BLaER1 treated with 17β-estradiol and CSF1 and Interleukin-3, amounts not matched to agents 10 nM and 100 nM (cell line): ENCODE results near the gene ETV6.

Experiments used
- H3K27ac ChIP-seq, 11 experiments: shearing (Covaris generic); formaldehyde crosslinking; 2 replicates each; pipeline ENCODE4 v1.8.1; 2022
- H3K27me3 ChIP-seq, 11 experiments: shearing (Covaris generic); formaldehyde crosslinking; 2 replicates each; pipeline ENCODE4 v1.8.1; 2022
- H3K36me3 ChIP-seq, 11 experiments: shearing (Covaris generic); formaldehyde crosslinking; 2 replicates each; pipeline ENCODE4 v1.8.1; 2022
- H3K4me1 ChIP-seq, 10 experiments: shearing (Covaris generic); formaldehyde crosslinking; 2 replicates each; pipeline ENCODE4 v1.8.1; 2022
- H3K4me2 ChIP-seq, 11 experiments: shearing (Covaris generic); formaldehyde crosslinking; 2 replicates each; pipeline ENCODE4 v1.8.1; 2022
- H3K4me3 ChIP-seq, 10 experiments: shearing (Covaris generic); formaldehyde crosslinking; 2 replicates each; pipeline ENCODE4 v1.8.1; 2022
- H3K9ac ChIP-seq, 11 experiments: shearing (Covaris generic); formaldehyde crosslinking; 2 replicates each; pipeline ENCODE4 v1.8.1; 2022
- H3K9me3 ChIP-seq, 11 experiments: shearing (Covaris generic); formaldehyde crosslinking; replicated peaks in 1 of 11; 2 replicates each; pipeline ENCODE4 v1.8.1; 2022
- H4K20me1 ChIP-seq, 11 experiments: shearing (Covaris generic); formaldehyde crosslinking; 2 replicates each; pipeline ENCODE4 v1.8.1; 2022
- Cebpa-rat ChIP-seq, 11 experiments: shearing (Covaris generic); IDR thresholded peaks; 2 replicates each; pipeline ENCODE4 v1.8.1; 2022

Gene ETV6

GRCh38 chr12:11686120-11686519 lies 36.6 kb downstream of the ETV6 start:
- Histone ChIP-seq H3K9ac (no peak overlapping the region), H3K36me3 (peaks cover 0 to 40% (median 11%) of the 10 kb centered on the region in 11 experiments; a peak in 16 of 22 replicates), H3K27ac (peak overlapping the region in 1 of 11 experiments; percentile 81; a peak in 1 of 22 replicates), H3K9me3 (peaks cover 0 to 5% (median 0%) of the 10 kb centered on the region in 11 experiments; a peak in 8 of 22 replicates), H3K4me3 (no peak overlapping the region), H3K27me3 (peaks cover 0 to 6% (median 0%) of the 10 kb centered on the region in 11 experiments; a peak in 2 of 22 replicates), H3K4me1 (peaks cover 46 to 86% (median 73%) of the 10 kb centered on the region in 10 experiments), H3K4me2 (peak overlapping the region; percentile 21 to 97 (median 70); a peak in 20 of 22 replicates), H4K20me1 (peaks cover 84 to 100% (median 97%) of the 10 kb centered on the region in 11 experiments)
- no peak for TF ChIP-seq Cebpa-rat (IDR thresholded peaks at IDR 0.05)

GRCh38 chr12:11687528-11687927 lies 38.1 kb downstream of the ETV6 start:
- Histone ChIP-seq H3K9me3 (no peaks in the 10 kb centered on the region; a peak in 1 of 22 replicates), H3K4me2 (peak overlapping the region in 10 of 11 experiments; percentile 29 to 61 (median 50); a peak in 18 of 22 replicates), H3K9ac (no peak overlapping the region), H3K27me3 (peaks cover 0 to 6% (median 0%) of the 10 kb centered on the region in 11 experiments; a peak in 2 of 22 replicates), H3K4me1 (peaks cover 46 to 88% (median 73%) of the 10 kb centered on the region in 10 experiments), H3K4me3 (no peak overlapping the region), H3K27ac (no peak overlapping the region), H4K20me1 (peaks cover 92 to 100% (median 99%) of the 10 kb centered on the region in 11 experiments), H3K36me3 (peaks cover 0 to 43% (median 25%) of the 10 kb centered on the region in 11 experiments; a peak in 17 of 22 replicates)
- 0 out of 22 replicates have a peak, but pooled peaks of 2 of the 11 experiments have one; percentile 21 to 35 for TF ChIP-seq Cebpa-rat (IDR thresholded peaks at IDR 0.05)

DNA sequence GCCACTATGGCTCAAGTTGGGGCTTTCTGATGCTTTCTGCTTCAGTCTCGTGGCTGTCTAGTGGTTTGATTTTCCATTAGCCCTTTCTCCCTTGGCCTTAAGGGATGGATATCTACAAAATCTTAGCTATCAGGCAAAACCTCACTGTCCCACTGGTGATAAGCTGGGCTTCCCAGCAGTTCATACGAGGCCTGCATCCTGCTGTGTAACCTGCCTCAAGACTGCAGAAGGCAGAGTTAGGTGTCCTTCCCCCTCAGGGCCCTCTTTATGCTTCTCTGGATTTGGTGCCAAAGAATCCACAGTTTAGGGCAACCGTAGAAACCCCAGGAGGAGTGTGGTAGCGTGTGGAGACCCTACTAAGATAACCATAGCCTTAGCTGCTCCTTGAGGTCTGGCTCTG lies 38.9 kb downstream of the ETV6 start:
- peak overlapping the region; percentile 29 to 61 (median 49); a peak in 21 of 22 replicates for H3K4me2 ChIP-seq
- H4K20me1 ChIP-seq: peaks cover 92 to 100% (median 99%) of the 10 kb centered on the region in 11 experiments

DNA sequence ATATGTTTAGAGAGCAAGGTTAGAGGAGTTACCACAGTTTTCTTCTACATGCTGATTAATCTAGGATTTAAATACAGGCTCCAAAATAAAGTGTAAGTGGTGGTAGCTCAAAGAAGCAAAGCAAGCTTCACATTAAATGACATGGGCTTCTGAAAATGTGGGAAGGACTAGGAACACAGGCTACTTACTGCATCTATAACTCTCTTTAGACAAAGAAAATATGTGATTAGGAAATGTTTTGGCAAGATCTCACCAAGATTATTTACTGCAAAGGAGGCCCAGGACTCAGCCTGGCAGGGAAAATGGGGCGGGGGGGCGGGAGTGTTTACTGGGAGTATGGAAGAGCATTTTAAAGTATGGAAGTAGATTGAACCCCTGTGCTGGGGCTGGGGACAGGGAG lies 39.4 kb downstream of the ETV6 start:
- no peak for TF ChIP-seq Cebpa-rat (IDR thresholded peaks at IDR 0.05)
- Histone ChIP-seq H3K9ac (peak overlapping the region in 1 of 11 experiments; percentile 22; a peak in 2 of 22 replicates), H3K4me3 (no peak overlapping the region), H3K36me3 (peaks cover 0 to 46% (median 38%) of the 10 kb centered on the region in 11 experiments; a peak in 18 of 22 replicates), H4K20me1 (peaks cover 92 to 100% (median 99%) of the 10 kb centered on the region in 11 experiments), H3K4me1 (peaks cover 46 to 88% (median 65%) of the 10 kb centered on the region in 10 experiments), H3K9me3 (no peaks in the 10 kb centered on the region; a peak in 1 of 22 replicates), H3K27me3 (peaks cover 0 to 6% (median 0%) of the 10 kb centered on the region in 11 experiments; a peak in 2 of 22 replicates), H3K4me2 (peak overlapping the region; percentile 63 to 89 (median 73)), H3K27ac (no peak overlapping the region)

More for the DNA sequence above, 38.9 kb downstream of the ETV6 start:
- peaks cover 46 to 88% (median 68%) of the 10 kb centered on the region in 10 experiments for H3K4me1 ChIP-seq
- peaks cover 0 to 43% (median 33%) of the 10 kb centered on the region in 11 experiments; a peak in 18 of 22 replicates for H3K36me3 ChIP-seq
- H3K4me3 ChIP-seq: no peak overlapping the region
- no peak overlapping the region for H3K27ac ChIP-seq
- H3K9ac ChIP-seq: peak overlapping the region in 1 of 11 experiments; percentile 22; a peak in 2 of 22 replicates
- H3K27me3 ChIP-seq: peaks cover 0 to 6% (median 0%) of the 10 kb centered on the region in 11 experiments; a peak in 2 of 22 replicates
- H3K9me3 ChIP-seq: no peaks in the 10 kb centered on the region; a peak in 1 of 22 replicates
- no peak for TF ChIP-seq Cebpa-rat (IDR thresholded peaks at IDR 0.05)

DNA sequence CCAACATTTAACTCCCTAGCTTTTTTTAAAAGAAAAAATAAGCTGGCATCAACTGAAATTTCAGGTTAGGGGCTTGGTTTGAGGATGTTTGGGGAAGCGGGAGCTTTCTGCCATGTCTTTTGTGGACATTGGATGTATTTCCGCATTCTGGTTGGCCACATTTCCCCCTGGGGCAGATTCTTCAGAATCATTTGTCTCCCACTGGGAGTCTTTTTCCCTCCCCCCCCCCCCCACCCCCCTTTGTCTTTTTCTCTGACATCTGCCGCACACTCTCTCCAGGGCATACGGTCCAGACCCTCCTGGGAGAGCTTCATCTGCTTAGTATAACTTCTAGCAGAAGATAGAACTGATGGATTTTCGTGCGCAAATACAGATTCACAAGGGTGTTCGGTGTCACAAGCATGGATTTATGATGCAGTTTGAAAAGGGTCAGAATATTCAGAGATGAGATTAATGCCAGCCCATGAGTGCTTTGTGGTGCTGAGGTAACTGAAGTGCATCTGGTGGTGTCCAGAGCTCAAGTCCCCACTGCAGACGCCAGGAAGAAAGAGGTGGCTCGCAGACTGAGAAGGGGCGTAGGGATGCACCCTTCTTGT lies 40.2 kb downstream of the ETV6 start:
- peaks cover 96 to 100% (median 99%) of the 10 kb centered on the region in 11 experiments for H4K20me1 ChIP-seq
- no peak overlapping the region for H3K27ac ChIP-seq

GRCh38 chr12:11693067-11693466 lies 43.6 kb downstream of the ETV6 start:
- TF ChIP-seq Cebpa-rat (IDR thresholded peaks at IDR 0.05): no peak
- Histone ChIP-seq H3K27me3 (peaks cover 0 to 3% (median 0%) of the 10 kb centered on the region in 11 experiments; a peak in 1 of 22 replicates), H3K4me1 (peaks cover 23 to 73% (median 25%) of the 10 kb centered on the region in 10 experiments), H3K4me2 (peak overlapping the region in 2 of 11 experiments; percentile 21 to 41; a peak in 3 of 22 replicates), H3K9ac (no peak overlapping the region), H4K20me1 (peaks cover 82 to 100% (median 99%) of the 10 kb centered on the region in 11 experiments), H3K4me3 (no peak overlapping the region), H3K27ac (no peak overlapping the region), H3K9me3 (peaks cover 0 to 8% (median 0%) of the 10 kb centered on the region in 11 experiments; a peak in 2 of 22 replicates), H3K36me3 (peaks cover 33 to 79% (median 65%) of the 10 kb centered on the region in 11 experiments; a peak in 21 of 22 replicates)

More for the DNA sequence above, 40.2 kb downstream of the ETV6 start:
- H3K4me3 ChIP-seq: no peak overlapping the region
- peaks cover 0 to 6% (median 0%) of the 10 kb centered on the region in 11 experiments; a peak in 2 of 22 replicates for H3K27me3 ChIP-seq
- peak overlapping the region in 1 of 11 experiments; percentile 10; a peak in 1 of 22 replicates for H3K9ac ChIP-seq
- H3K9me3 ChIP-seq: peaks cover 0 to 5% (median 0%) of the 10 kb centered on the region in 11 experiments; a peak in 1 of 22 replicates
- peaks cover 44 to 79% (median 56%) of the 10 kb centered on the region in 10 experiments for H3K4me1 ChIP-seq
- TF ChIP-seq Cebpa-rat (IDR thresholded peaks at IDR 0.05): no peak
- peaks cover 8 to 55% (median 43%) of the 10 kb centered on the region in 11 experiments; a peak in 19 of 22 replicates for H3K36me3 ChIP-seq
- peak overlapping the region; percentile 63 to 89 (median 73) for H3K4me2 ChIP-seq

DNA sequence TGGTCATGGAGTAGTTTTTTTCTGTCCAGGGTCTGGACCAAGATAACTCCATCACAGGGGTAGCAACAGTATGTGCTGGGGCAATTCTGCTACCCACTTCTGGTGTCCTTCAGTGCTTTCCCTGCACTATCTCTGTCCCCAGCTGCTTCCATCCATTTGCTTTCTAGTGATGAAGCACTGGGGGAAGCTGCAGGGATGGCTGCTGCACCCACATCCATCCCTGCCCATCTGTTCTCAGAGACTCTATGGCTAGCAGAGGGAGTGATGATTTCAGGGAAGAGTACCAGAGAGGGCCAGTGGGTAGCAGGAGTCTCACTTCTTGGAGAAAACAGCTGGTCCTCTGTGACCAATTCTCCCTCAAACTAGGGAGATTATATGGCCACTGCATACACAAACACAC lies 44.1 kb downstream of the ETV6 start:
- TF ChIP-seq Cebpa-rat (IDR thresholded peaks at IDR 0.05): no peak
- H3K27ac ChIP-seq: no peak overlapping the region
- peak overlapping the region in 2 of 11 experiments; percentile 21 to 41; a peak in 3 of 22 replicates for H3K4me2 ChIP-seq
- H4K20me1 ChIP-seq: peaks cover 77 to 100% (median 99%) of the 10 kb centered on the region in 11 experiments
- H3K9me3 ChIP-seq: peaks cover 0 to 8% (median 0%) of the 10 kb centered on the region in 11 experiments; a peak in 2 of 22 replicates
- no peak overlapping the region for H3K9ac ChIP-seq
- peaks cover 33 to 83% (median 70%) of the 10 kb centered on the region in 11 experiments; a peak in 21 of 22 replicates for H3K36me3 ChIP-seq
- no peaks in the 10 kb centered on the region for H3K27me3 ChIP-seq
- no peak overlapping the region for H3K4me3 ChIP-seq
- H3K4me1 ChIP-seq: peaks cover 18 to 69% (median 20%) of the 10 kb centered on the region in 10 experiments

- Histone ChIP-seq H3K27ac (no peak overlapping the region), H3K4me3 (no peak overlapping the region), H3K9me3 (peaks cover 0 to 8% (median 0%) of the 10 kb centered on the region in 11 experiments; a peak in 2 of 22 replicates), H4K20me1 (peaks cover 77 to 100% (median 99%) of the 10 kb centered on the region in 11 experiments), H3K36me3 (peaks cover 33 to 86% (median 71%) of the 10 kb centered on the region in 11 experiments; a peak in 21 of 22 replicates), H3K9ac (no peak overlapping the region), H3K4me1 (peaks cover 10 to 64% (median 11%) of the 10 kb centered on the region in 10 experiments), H3K27me3 (no peaks in the 10 kb centered on the region), H3K4me2 (no peak overlapping the region)
- TF ChIP-seq Cebpa-rat (IDR thresholded peaks at IDR 0.05): no peak
These were observed 45.1 kb downstream of the ETV6 start for GRCh38 chr12:11694528-11694927.
